ENCODE data around the gene RSPO3.

Gene RSPO3

DNA sequence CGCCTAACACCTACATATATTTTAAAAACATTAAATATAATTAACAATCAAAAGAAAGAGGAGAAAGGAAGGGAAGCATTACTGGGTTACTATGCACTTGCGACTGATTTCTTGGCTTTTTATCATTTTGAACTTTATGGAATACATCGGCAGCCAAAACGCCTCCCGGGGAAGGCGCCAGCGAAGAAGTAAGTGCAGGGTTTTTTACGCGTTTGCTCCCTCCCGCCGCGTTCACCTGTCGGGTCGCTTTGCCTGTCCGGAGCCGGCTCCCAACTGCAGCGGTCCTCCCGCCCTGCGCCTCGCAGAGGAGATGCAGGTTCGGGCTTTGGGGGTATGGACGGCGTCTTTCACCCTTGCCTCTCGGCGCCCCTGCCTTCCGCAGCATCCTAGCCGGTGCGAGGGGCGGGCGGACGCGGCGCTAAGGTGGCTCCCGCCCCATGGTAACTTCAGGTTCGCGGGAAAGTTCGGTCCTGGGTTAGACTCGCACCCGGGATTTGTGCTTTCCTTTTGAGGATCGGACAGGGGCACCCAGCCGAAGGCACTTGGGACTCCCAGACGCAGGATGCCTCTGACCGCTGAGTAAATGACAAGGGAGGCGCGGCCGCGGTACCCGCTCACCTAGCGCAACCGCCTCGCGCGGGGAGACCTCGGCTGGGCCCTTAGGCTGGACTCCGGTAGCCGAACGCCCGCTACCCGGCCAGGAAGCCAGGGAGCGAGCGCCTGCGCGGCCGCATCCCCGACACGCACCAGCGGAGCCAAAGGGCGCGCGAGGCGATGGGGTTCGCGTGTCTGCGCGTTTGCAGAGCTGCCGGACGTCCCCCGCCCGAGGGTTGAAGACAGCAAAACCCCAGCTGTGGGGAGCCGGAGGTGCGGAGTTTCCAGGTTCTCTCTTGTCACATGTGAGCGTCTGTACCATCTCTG lies 891 bp downstream of the RSPO3 start (continued):
- no peak for TF ChIP-seq PRDM2 (tag by site-specific recombination; IDR thresholded peaks at IDR 0.05; ENCODE audit: borderline replicate concordance)
- no peak for TF ChIP-seq ZNF747 (tag by site-specific recombination; IDR thresholded peaks at IDR 0.05)
- no peak for TF ChIP-seq ZNF701 (tag by site-specific recombination; IDR thresholded peaks at IDR 0.05)
- TF ChIP-seq ZNF239 (tag by site-specific recombination; IDR thresholded peaks at IDR 0.05), result no peak
- TF ChIP-seq PRDM10 (tag by site-specific recombination; IDR thresholded peaks at IDR 0.05), result peak; percentile 36; the same call in 1 of the 2 replicates
- 0 out of 2 replicates have a peak, but pooled peaks have one; percentile 10 for TF ChIP-seq ZBTB8A (tag by site-specific recombination; IDR thresholded peaks at IDR 0.05)
- TF ChIP-seq, protein P1, sequence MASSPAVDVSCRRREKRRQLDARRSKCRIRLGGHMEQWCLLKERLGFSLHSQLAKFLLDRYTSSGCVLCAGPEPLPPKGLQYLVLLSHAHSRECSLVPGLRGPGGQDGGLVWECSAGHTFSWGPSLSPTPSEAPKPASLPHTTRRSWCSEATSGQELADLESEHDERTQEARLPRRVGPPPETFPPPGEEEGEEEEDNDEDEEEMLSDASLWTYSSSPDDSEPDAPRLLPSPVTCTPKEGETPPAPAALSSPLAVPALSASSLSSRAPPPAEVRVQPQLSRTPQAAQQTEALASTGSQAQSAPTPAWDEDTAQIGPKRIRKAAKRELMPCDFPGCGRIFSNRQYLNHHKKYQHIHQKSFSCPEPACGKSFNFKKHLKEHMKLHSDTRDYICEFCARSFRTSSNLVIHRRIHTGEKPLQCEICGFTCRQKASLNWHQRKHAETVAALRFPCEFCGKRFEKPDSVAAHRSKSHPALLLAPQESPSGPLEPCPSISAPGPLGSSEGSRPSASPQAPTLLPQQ (tag by site-specific recombination; IDR thresholded peaks at IDR 0.05), result no peak
- TF ChIP-seq ZNF510 (tag by site-specific recombination; IDR thresholded peaks at IDR 0.05; ENCODE audit: insufficient replicate concordance), result no peak
- no peak for TF ChIP-seq ZNF146 (tag by site-specific recombination; IDR thresholded peaks at IDR 0.05)
- no peak for TF ChIP-seq ZNF394 (tag by site-specific recombination; IDR thresholded peaks at IDR 0.05; ENCODE audit: borderline replicate concordance)
- no peak; the same call in 1 of the 2 replicates for TF ChIP-seq ZNF362 (tag by site-specific recombination; IDR thresholded peaks at IDR 0.05)
- no peak for TF ChIP-seq ZNF354C (tag by site-specific recombination; IDR thresholded peaks at IDR 0.05; ENCODE audit: borderline replicate concordance, low read depth)
- TF ChIP-seq SCRT2 (tag by site-specific recombination; IDR thresholded peaks at IDR 0.05), result peak; percentile 73
- no peak for TF ChIP-seq ZNF324 (tag by site-specific recombination; IDR thresholded peaks at IDR 0.05)
- no peak for TF ChIP-seq ZNF350 (tag by site-specific recombination; IDR thresholded peaks at IDR 0.05)
- no peak for TF ChIP-seq ZNF16 (tag by site-specific recombination; IDR thresholded peaks at IDR 0.05; ENCODE audit: low read depth)
- TF ChIP-seq ZNF184 (tag by site-specific recombination; IDR thresholded peaks at IDR 0.05), result no peak
- TF ChIP-seq REPIN1 (tag by site-specific recombination; IDR thresholded peaks at IDR 0.05; ENCODE audit: low read depth), result no peak
- TF ChIP-seq ZNF514 (tag by site-specific recombination; IDR thresholded peaks at IDR 0.05), result no peak
- no peak for TF ChIP-seq GFI1B (tag by site-specific recombination; IDR thresholded peaks at IDR 0.05)
- TF ChIP-seq PRDM4 (tag by site-specific recombination; IDR thresholded peaks at IDR 0.05), result no peak
- TF ChIP-seq ZNF521 (tag by site-specific recombination; IDR thresholded peaks at IDR 0.05), result no peak
- TF ChIP-seq KLF9 (tag by site-specific recombination; IDR thresholded peaks at IDR 0.05; ENCODE audit: low read depth), result no peak
- TF ChIP-seq KLF10 (tag by site-specific recombination; IDR thresholded peaks at IDR 0.05), result no peak

All from HEK293 (cell line).